IMR-90 (cell line): ENCODE data around the gene METTL4.

Experiments
- BHLHE40 ChIP-seq: fragments of 150-350 bp; IDR thresholded peaks from 2 replicates; pipeline ENCODE4 v1.6.1; 2016; ENCODE audit warnings: mild to moderate bottlenecking, low read depth, low read length
- CHD1 ChIP-seq: IDR thresholded peaks from 2 replicates; pipeline ENCODE4 v1.6.1; 2012; ENCODE audit warnings: low read depth, low read length, improper control_type of control experiment
- CTCF ChIP-seq: conservative IDR thresholded peaks from 2 replicates; pipeline ENCODE4 v1.5.1; 2012; ENCODE audit warnings: mild to moderate bottlenecking, low read depth, low read length, improper control_type of control experiment
- MAZ ChIP-seq: IDR thresholded peaks from 2 replicates; pipeline ENCODE4 v1.6.1; 2012; ENCODE audit warnings: low read depth, mild to moderate bottlenecking, low read length, improper control_type of control experiment, moderate library complexity, borderline replicate concordance
- MXI1 ChIP-seq: IDR thresholded peaks from 2 replicates; pipeline ENCODE4 v1.6.1; 2012; ENCODE audit warnings: low read depth, mild to moderate bottlenecking, low read length, moderate library complexity, borderline replicate concordance
- NFE2L2 ChIP-seq: fragments of 150-350 bp; IDR thresholded peaks from 2 replicates; pipeline ENCODE4 v1.6.1; 2016; ENCODE audit warnings: low read depth, mild to moderate bottlenecking, low read length
- POLR2A ChIP-seq: IDR thresholded peaks from 2 replicates; pipeline ENCODE4 v1.6.1; 2012; ENCODE audit warnings: mild to moderate bottlenecking, low read depth, low read length
- RAD21 ChIP-seq: IDR thresholded peaks from 2 replicates; pipeline ENCODE4 v1.6.1; 2012; ENCODE audit warnings: low read length, improper control_type of control experiment
- RCOR1 ChIP-seq: IDR thresholded peaks from 2 replicates; pipeline ENCODE4 v1.6.1; 2012; ENCODE audit warnings: mild to moderate bottlenecking, low read length, improper control_type of control experiment; ENCODE audit not compliant: insufficient replicate concordance
- SMC3 ChIP-seq: fragments of 150-350 bp; IDR thresholded peaks from 2 replicates; pipeline ENCODE4 v1.6.1; 2016; ENCODE audit warnings: low read depth, mild to moderate bottlenecking, antibody characterized with exemption, low read length, moderate library complexity
- USF2 ChIP-seq: fragments of 150-350 bp; IDR thresholded peaks from 2 replicates; pipeline ENCODE4 v1.6.1; 2017; ENCODE audit warnings: mild to moderate bottlenecking, antibody characterized with exemption, low read length, low read depth

DNA sequence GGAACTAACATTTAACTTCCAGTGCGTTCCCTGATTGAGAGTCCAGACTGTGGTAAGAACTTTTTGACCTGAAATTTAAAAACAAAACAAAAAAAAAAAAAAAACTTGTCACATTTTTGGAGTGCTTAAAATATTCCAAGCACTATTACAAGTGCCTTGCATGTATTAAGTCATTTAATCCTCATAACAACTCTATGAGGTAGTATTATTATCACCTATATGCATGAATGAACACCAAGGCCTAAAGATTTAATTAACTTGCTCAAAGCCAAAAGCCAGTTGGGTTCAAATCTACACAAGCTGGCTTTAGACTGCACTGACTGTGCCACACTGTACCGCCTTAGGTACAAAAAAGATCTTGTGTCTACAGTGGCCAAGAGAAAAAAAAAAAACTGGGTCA is 35.2 kb downstream of the METTL4 start:
- TF ChIP-seq POLR2A: no peak
- TF ChIP-seq CTCF: no peak
- TF ChIP-seq SMC3: no peak
- no peak for TF ChIP-seq RAD21
- no peak for TF ChIP-seq RCOR1
- TF ChIP-seq NFE2L2: no peak
- no peak for TF ChIP-seq USF2
- TF ChIP-seq CHD1: no peak
- no peak for TF ChIP-seq MAZ
- no peak for TF ChIP-seq MXI1
- no peak for TF ChIP-seq BHLHE40
